Stimulated activated CD4-positive, alpha-beta T cell treated with anti-CD3 and anti-CD28 coated beads, Interleukin-15, amount 100 ng/mL, for 48 hours (primary cell): ENCODE data around the gene SPATA19.

ENCODE experiments used
- DNase-seq, 2 donors: peaks; one replicate each; pipeline ENCODE4 v3.0.0-alpha.2; 2020; ENCODE audit warnings: low read depth in 2 of 2

SPATA19 gene

DNA sequence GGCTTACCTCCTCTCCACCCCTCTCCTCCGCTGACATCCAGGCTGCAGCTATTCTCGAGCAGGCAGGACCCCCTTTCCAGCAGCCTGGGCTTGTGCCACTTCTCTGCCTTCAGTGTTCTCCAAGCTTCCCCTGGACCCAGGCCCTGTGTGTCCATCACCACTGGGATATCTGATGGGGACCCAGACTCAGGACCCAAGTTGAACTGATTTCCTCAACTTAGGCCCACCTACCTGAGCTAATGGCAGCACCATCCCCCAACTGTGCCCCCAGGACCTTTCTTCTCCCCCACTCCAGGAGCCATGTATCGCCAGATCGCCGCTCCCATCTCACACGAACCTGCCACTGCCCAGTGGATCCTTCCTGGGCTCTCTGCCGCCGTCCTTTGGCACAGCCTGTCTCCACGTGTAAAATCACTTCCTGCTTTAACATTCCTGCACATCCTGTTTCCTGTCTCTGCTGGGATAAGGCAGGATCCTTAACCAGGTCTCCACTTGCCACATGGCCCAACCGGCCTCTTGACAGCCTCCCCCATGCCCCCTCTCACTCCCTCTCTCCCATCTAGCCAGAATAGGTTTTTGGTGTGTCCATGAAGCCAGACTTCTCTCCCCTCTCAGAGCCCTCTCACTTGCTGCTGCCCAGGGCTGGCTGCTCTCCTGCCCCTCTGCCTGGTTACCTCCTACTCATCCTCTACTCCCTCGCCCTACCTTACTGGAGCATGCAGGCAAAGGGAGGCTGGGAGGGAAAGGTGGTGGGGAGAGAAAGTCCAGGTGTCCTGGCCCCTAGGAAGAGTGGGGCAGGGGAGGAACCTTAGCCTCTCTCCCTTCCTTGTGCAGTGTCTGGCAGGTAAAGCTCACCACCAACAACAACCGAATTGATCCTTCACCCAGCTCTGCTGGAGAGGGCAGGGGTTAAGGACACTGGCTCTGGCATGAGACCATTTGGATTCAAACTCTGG, 9.4 kb downstream of the SPATA19 start:
- DNase-seq = no peak

DNA sequence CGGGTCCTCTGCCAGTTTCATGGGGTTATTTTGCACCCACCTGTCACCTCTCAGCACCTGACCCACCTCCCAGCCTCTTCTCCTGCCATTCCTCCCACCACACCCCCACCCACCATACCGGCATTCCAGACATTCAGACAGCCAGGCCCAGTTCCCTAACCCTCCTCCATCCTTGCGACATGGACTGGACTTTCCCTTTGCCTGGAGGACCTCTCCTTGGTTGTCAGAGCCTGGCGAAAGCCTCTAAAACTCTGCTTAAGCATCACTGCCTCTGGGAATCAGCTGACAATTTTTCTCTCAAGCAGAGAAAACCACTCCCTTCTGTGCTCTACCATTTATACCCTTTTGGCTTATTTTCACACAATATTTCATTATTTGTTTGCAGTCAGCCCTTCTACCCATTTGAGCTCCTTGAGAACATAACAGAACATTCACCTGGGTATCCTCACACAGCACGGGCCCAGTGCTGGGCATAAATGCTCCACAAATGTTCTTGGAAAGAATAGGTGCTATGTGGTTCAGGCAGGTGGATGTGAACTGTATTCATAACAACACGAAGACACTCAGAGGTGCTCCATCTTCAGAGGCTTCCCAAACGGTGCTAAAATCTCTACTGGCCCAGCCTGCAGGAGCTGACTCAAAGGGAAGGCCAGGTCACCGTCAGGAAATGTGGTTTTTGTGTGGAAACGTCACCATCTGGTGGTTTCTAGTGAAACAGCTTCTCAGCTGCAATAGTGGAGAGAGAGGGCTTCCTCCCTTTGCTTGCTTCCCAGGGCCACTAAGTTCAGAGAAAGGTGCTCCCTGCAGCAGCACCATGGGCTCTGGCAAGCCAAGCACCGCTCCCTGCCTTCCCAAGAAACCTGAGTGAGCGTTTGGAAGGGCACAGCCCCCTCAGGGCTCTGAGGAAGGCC, 10.4 kb downstream of the SPATA19 start:
- peak; percentile 40 to 54 for DNase-seq

DNA sequence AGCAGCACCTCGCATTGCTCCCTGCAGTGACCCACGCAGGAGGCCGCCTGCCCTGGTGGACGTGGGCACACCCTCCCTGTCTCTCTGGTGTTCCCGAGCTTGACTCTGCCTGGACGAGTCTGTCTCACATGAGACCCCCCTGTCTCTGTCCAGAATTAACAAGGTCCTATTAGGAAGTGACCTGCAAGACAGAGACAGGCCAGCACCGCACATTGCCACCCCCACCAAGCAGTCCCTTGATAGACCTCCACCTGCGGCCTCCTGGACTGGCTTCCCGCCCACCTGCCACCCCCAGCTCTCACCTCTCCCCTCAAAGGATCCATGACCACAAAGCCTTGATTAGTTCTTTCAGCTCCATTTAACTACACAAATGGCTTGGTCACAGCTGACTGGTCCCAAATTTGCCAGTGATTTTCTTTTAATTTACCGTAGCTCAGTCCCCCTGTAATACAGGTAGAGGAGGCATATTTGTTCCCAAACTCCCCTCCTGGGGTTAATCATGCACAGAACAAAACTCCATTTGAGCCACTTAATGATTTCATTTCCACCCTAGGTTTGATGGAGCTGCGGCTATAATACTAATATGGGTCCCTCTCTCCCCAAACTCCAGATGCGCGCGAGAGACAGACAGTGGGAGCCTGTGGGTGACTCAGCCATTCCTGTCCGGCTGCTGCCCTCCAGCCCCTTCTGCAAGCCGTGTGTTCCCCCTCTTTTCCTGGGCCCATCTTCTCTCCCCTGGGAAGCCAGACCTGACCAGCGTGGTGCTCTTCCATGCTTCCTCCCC, 11.2 kb downstream of the SPATA19 start:
- no peak for DNase-seq

DNA sequence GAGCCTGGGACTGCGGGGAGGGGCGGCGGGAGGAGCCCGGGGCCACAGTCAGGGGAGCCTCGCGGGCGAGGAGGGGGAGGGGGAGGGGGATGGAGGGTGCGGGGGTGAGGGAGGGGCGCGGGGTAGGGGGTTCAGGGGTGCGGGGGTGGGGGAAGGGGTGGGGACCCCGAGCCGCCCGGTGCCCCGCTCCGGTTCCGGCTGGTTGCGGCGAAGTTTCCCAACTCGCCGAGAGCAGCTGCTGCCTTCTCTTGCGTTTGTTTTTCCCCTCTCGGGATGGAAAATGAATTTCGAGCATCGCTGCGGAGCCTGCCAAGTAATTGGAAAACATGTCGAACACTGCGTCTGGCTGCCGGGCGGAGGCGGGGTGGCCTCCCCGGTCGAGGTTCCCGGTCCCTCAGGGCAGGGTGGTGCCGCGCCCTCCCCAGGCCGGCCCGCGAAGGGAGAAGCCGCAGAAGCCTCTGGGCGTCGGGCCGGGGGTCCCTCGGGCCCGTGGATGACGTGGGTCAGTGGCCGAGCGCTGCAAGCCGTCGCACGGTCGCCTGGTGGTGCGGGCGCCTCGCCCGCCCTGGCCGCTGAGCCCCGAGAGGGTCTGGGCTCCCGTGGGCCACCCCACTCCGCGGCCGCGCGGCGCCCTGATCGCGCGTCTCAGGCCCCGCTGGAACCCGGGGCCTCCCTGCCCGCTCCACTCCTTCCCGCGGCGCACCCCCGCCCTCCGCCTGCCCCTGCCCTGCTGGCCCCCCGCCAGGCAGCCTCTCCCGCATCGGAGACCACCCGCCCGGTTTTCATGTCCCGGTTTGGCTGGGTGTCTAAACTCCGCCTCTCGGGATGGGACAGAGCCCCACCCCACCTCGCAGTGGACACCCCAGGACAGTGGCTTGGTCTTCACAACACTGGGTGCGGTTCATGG, 12.1 kb downstream of the SPATA19 start:
- no peak for DNase-seq

DNA sequence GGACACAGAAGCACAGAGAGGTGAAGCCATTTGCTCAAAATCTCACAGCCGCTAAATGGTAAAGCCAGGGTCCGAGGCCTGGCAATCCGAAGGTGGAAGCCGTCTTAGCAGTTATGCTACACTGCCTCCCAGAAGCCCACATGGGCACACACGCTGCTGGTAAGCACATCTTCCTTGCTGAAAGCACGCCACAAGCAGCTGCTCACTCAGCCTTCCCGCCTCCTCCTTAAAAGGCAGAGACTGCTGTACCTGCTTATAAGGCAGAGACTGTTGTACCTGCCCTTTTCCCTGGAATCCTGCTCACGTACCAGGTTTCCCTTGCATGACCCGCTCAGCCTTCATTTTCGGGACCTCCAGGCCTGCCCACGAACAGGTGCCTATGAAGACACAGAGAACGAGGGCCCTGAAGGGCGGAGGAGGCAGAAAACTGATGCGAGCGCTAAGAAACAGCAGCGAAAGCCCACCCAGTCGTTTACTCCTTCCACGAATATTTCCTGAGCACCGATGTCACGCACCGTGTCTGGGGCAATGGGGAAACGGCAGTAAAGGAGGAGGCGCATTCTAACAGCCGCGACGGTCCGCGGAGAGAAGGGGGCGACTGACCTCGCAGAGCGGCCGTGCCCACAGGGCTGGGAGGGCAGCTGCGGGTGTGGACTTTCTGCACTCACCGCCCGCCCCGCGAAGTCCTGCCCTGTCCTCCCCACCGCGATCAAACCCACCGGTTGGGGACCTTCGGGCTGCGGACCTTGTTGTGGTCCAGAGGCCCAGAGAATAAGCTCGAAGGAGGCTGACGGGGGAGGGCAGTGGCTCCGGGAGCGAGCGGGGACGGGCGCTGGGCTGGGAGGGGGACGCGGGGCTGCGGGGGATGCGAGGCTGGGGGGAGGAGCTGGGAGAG, 13.0 kb downstream of the SPATA19 start:
- no peak for DNase-seq

DNA sequence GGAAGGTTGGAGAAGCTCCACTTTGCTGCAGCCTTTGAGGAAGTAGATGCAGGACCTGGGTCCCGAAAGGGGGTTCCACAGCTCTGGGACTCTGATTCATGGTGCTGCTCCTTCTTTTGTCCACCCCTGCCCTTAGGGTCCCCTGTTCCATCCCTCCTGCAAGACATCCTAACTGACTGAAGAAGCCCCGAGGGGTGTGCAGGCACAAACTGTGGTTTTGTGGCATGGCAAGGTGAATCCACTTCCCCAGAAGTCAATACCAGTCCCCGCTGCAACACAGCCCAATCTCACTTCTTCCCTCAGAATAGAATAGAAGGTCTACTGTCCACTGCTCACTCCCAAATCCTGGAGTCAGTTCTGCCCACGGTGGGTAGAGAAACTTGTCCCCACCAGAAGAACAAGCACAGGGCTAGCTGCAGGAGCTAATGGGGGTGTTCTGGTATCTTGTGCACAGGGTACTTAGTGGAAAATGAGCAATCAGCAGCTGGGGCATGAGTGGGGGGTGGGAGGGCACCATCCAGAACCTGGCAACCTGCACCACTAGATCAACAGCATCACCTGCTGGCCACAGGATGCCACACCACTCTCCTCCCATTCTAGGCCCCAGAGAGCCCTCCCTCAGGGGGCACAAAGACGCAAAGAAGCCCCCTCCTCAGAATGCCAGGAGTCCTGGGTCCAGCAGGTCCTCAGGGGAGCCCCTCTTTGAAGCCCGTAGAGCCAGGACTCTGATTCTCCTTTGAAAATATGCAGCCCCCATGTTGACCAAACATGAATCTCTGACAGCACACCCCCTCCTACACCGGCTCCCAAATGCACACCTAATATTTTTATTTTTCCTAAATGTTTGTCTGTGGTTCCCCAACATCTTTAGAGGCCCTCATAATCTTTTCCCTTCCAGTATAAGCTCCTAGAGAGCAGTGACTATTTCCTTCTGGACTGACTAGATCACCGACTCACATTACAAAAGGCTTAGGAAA, 14.1 kb downstream of the SPATA19 start:
- no peak for DNase-seq

DNA sequence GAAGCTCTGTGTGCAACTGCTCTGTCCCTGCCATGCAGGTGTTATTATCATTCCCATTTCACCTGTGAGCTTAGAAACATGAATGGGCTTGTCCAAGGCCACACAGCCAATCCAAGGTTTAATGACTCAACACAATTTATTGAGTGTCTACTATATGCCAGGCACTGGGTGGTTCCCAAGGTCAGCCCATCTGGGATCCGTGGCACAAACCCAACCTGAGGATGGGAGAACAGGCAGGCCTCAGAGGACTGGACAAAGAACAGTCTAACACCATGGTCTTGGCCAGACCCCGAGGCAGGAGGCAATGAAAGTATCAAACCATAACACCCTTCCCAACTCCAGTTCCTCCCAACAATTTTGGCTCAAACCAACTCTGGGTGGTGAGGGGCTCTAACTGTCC, 15.7 kb downstream of the SPATA19 start:
- DNase-seq = no peak

DNA sequence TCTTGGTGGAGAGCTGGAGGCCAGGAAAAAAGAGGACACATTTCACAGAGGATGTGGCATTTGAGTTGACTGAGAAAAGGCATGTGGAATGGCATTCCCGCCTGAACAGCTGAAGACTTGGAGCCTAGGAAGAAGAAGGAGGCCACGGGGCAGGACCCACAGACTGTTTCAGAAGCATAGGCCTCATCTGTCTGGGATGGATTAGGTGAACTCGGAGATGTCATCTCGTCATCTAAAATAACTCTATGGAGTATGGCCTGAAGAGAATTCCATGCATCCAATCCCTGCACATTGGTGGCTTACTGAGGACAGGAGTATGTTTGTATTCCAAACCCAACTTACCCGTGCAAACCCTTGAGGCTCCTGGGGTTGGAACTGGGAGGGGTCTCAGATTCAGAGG, 16.4 kb downstream of the SPATA19 start:
- DNase-seq = no peak

DNA sequence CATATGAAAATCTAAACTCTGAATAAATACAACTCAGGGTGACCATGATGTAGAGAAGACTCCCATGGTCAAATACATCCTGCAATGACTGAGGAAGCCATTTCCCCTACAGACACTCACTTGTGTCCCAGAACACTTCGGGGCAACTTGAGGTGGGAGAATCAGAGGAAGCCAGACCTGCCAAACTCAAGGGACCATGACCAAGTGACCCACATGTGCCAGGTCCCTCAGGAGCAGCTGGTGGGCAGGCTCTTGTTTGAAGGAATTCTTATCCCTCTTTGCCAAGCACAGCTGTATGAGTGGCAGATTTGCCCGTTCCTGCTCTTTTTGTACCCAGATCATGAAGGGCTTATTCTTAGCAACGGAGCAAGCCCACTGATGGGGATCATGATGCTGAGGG, 17.8 kb downstream of the SPATA19 start:
- no peak for DNase-seq

DNA sequence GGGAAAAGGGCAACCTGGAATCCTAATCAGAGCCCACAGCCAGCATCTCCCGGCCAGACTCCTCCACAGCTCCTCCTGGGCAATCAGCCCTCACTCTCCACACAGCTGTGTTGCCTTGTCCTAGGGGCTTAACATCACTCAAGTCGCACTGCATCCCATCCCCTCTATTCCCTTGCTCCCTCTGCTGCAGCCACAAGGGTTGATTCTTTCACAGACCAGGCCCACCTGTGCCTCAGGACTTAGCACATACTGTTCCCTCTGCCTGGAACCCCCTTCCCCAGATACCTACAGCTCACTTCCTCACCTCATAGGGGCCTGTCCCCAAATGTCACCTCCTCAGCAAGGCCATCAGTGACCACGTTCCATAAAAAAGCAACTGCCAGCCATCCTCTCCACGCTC, 18.4 kb downstream of the SPATA19 start:
- DNase-seq = no peak

DNA sequence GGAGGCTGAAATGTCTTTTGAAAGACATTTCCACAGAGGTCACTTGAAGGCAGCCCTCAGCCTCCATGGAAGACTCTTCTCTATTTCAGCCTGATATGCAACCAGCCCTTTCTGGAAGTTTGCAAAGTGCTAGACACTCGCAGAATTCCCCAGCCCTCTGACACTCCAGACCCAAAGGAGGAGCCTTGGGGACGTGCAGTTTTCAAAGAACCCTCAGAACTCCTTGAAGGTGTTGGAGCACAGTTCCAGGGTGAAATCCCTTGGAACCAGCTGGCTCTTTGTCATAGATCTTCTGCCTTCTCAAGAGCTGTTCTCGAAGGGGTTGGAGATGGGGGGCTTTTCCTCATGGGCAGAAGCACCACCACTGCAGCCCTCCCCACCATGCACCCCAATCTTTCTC, 19.6 kb downstream of the SPATA19 start:
- no peak for DNase-seq

DNA sequence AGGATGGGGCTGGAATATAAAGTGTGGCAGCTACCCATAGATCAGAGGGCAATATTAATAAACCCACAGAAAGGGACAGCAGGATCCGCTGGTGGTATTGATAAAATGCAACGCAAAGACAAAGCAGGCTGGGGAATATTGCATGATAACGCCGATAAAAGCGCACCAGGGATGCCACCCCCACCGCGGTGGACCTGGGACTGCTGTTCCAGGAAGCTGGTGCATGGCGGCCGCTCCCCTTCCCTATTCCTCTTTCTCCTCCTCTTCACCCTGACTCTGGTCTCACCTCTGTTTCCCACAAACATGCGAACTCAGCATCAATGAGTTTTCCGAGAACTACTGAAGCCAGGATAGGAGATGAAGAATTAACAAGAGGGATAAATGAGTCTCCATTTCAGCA, 20.2 kb downstream of the SPATA19 start:
- no peak for DNase-seq

DNA sequence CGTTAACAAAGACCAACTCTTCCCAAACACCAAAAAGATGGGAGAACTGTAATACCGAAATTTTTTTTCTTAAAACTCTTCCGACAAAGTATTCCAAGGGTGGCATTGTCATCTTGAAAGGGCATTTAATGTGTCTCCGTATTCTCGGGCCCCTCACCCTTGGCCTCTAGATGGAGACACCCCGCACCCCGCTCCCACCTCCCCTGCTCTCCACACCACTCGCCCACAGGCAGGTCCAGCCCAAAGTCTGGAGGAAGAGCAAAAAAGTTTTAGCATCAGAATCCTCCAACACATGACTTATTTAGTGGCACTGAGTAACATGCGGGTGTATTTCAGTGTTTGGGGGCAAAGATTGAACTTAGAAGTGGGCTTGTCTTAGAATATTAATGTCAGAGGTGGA, 20.7 kb downstream of the SPATA19 start:
- no peak for DNase-seq

DNA sequence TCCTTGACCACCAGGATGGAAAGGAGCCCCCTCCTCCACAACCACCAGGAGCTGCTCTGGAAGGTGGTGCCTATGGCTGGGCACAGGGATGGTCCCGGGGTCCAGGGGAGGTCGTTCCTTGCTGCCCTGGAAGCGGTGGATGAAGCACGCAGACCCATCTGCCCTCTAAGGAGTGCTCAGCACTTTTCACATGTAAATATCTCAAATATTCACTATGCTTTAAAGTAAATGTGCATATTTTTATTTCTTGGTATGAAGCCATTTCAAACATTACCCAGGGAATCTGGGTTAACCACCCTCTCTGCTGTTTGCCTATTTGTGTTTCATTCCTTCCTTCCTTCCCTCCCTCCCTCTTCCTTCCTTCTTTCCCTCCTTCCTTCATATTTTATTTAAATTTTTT, 21.7 kb downstream of the SPATA19 start:
- no peak for DNase-seq

DNA sequence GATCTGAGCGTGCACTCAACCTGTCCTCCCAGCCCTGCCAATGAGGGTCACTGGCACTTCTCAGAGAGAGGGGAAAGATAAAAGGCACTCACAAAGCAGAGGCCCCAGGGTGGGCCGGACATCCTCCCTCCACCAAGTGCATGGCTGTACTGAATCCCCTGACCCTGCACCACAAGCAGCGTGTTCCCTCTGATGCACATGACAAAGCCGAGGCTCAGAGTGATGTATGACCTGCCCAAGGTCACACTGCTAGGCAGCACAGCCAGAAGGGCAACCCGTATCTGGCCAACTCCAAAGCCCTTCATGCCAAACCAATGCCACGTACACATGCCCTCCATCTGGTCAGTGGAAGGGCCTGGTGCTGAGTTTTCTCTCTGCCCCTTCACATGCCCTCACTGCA, 22.1 kb downstream of the SPATA19 start:
- DNase-seq = no peak

DNA sequence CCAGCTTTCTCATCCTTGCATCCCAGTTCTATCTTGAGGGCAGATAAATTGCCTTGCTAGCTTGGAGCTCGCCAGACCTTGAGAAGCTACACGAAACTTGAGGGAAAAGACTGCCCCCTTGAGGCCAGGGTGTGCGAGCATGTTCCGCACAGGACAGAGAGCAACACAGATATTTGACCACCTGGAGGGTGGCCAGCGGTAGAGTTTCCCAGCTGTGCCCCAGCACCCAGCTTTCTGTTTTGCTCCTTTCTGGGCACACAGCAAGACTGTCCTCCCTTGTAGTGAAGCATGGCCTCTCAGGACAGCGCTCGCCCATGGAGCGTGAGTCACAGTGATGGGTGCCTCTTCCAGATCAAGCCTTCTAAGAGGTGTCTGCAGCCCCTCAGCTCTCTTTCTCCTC, 23.5 kb downstream of the SPATA19 start:
- DNase-seq = peak in 1 of 2 donors; percentile 14

DNA sequence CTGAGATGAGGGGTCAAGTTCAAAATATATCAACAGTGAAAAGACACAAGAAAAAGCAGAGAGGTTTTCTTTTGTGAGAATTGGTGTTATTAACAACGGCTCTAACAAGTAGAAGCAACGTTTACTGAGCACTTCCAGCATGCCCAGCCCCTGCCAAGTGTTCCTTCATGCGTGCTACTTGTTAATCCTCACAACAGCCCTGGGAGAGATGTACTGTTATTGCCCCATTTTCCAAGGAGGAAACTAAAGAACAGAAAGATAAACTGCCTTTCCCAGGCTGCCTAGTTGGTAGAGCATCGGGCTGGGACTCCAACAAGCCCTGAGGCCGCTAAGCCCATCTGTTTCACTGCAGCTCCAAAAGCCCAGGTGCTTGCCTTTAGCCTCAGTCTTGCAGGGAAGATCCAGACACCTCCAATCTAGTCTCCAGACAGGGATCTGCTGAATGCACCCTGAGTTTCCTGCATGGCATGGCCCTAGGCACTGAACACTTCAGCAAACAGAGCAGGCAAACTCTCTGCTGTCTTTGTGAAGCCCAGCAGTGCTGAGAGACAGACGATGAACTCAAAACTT, 25.5 kb downstream of the SPATA19 start:
- DNase-seq = no peak

DNA sequence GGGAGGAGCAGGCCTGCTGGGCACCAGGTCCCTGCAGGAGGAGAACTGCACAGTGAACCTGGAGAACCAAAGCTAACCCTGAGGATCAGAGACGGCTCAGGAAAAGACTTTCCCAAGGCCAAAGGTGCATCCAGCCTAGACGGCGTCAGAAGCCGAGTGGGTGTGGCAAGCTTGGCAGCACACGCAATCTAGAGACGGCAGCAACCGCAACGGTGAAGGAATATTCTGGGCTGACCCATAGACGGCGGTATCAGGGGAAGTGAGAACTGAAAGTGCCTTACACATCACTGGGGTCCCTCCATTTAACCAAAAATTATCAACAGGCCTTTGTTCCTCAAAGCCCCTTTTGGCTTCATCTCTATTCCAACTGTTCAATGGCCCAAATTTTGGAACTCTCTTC, 26.2 kb downstream of the SPATA19 start:
- no peak for DNase-seq
